ENCODE data around the gene TIMM29.

The TIMM29 gene

GRCh38 chr19:10920288-10920655 is 8.3 kb upstream of the TIMM29 start:
- no peak for DNase-seq (ENCODE audit: low read depth)
- TF ChIP-seq, protein P1, sequence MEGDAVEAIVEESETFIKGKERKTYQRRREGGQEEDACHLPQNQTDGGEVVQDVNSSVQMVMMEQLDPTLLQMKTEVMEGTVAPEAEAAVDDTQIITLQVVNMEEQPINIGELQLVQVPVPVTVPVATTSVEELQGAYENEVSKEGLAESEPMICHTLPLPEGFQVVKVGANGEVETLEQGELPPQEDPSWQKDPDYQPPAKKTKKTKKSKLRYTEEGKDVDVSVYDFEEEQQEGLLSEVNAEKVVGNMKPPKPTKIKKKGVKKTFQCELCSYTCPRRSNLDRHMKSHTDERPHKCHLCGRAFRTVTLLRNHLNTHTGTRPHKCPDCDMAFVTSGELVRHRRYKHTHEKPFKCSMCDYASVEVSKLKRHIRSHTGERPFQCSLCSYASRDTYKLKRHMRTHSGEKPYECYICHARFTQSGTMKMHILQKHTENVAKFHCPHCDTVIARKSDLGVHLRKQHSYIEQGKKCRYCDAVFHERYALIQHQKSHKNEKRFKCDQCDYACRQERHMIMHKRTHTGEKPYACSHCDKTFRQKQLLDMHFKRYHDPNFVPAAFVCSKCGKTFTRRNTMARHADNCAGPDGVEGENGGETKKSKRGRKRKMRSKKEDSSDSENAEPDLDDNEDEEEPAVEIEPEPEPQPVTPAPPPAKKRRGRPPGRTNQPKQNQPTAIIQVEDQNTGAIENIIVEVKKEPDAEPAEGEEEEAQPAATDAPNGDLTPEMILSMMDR (IDR thresholded peaks at IDR 0.05; ENCODE audit: low read length, missing control alignments), result no peak
- no peak overlapping the region for H3K4me3 ChIP-seq (replicated peaks; ENCODE audit: low read depth, low read length)

- H3K4me3 ChIP-seq (replicated peaks; ENCODE audit: low read depth, low read length), result no peak overlapping the region
- no peak for DNase-seq (ENCODE audit: low read depth)
- TF ChIP-seq, protein P1 (IDR thresholded peaks at IDR 0.05; ENCODE audit: low read length, missing control alignments), result no peak
Observed at GRCh38 chr19:10920781-10921180, 7.8 kb upstream of the TIMM29 start.

DNA sequence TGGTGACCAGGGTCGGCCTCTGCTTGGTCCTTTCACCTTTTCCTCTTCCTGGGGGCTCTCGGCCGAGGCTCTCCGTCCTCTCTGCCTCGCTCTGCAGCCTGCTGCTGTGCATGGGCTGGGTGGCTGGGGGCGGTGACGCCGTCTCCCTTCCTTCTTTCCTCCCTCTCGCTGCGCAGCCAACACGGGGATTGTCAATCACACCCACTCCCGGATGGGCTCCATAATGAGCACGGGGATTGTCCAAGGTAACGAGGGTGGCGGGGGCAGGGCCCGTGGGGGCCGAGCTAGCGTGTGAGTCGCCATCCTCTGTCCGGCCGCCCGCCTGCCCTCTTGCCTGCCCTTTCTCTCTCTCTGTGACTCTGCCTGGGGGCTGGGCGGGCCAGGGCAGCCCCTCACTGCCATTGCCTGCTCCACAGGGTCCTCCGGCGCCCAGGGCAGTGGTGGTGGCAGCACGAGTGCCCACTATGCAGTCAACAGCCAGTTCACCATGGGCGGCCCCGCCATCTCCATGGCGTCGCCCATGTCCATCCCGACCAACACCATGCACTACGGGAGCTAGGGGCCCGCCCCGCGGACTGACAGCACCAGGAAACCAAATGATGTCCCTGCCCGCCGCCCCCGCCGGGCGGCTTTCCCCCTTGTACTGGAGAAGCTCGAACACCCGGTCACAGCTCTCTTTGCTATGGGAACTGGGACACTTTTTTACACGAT is 7.3 kb upstream of the TIMM29 start:
- H3K4me3 ChIP-seq (replicated peaks; ENCODE audit: low read depth, low read length), result no peak overlapping the region
- TF ChIP-seq, protein P1 (IDR thresholded peaks at IDR 0.05; ENCODE audit: low read length, missing control alignments), result no peak
- no peak for DNase-seq (ENCODE audit: low read depth)

- TF ChIP-seq, protein P1 (IDR thresholded peaks at IDR 0.05; ENCODE audit: low read length, missing control alignments), result no peak
- no peak overlapping the region for H3K4me3 ChIP-seq (replicated peaks; ENCODE audit: low read depth, low read length)
- DNase-seq (ENCODE audit: low read depth), result no peak
Observed at GRCh38 chr19:10921910-10922637, 6.5 kb upstream of the TIMM29 start.

DNA sequence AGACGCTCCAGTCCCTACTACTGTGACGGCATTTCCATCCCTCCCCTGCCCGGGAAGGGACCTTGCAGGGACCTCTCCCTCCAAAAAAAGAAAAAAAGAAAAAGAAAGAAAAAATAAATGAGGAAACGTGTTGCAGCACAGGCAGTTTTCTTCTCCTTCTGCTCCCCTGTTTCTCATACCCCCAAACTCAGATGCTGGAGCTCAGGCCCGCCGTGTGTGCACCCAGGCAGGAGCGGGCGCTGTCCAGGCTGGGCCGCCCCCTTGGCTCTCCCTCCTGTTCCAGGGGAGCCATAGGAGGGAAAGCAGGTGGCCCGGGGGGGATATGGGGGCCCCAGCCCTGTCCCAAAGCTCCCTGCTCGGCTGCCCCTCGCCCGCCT is 6.0 kb upstream of the TIMM29 start:
- no peak for DNase-seq (ENCODE audit: low read depth)
- TF ChIP-seq, protein P1 (IDR thresholded peaks at IDR 0.05; ENCODE audit: low read length, missing control alignments), result no peak
- H3K4me3 ChIP-seq (replicated peaks; ENCODE audit: low read depth, low read length), result no peak overlapping the region

DNA sequence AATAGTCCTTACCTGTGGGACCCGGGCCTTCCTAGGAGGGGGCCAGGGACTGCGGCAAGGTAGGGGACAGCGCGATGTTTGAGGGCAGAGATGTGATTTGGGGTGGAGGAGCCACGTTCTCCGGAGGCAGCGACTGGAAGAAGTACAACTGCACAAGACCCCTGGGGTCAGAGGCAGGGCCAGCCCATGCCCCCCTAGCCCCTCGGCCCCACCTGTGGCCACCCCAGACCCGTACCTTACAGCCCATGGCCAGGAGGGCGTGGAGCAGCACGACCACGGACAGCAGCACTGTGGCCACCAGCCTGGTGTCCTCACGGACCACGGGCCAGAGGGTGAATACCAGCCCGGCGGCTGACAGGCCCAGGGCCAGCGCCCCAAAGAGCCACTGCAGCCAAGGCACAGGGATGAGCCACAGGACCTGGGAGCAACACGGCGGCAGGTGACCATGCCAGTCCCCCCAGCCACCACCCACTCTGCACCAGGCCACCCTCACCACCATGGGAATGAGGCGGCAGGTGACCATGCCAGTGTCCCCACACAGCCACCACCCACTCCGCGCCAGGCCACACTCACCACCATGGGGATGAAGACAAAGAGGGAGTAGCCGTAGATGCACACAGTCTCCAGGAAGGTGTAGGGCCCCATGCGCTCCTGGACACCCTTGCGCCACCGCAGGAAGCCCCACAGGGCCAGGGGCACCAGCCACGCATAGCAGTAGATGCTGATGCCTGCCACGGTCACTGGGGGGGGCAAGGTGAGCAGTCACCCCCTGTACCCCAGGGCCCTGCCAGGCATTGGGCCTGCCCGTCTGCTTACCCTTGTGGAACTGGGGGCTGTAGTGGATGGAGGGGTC is 5.1 kb upstream of the TIMM29 start:
- DNase-seq (ENCODE audit: low read depth), result no peak
- no peak overlapping the region for H3K4me3 ChIP-seq (replicated peaks; ENCODE audit: low read depth, low read length)
- TF ChIP-seq, protein P1 (IDR thresholded peaks at IDR 0.05; ENCODE audit: low read length, missing control alignments), result no peak
